ENCODE results near the gene PRIM1. TPM values are rescaled to one million over a fixed set of nuclear protein-coding genes. Genes with fewer than 3 reads are reported as not detected.
A peak's percentile ranks its signal among the peaks of the same experiment; 100 is the strongest.
"Not testable (repeated sequence)": the region's sequence is repeated elsewhere in the genome, so short reads cannot be mapped to it uniquely, and the experiment has no call there.

The PRIM1 gene
- total RNA-seq, 6 experiments from 2014 or later, result 1.3 to 8.5 (median 4.5) TPM

DNA sequence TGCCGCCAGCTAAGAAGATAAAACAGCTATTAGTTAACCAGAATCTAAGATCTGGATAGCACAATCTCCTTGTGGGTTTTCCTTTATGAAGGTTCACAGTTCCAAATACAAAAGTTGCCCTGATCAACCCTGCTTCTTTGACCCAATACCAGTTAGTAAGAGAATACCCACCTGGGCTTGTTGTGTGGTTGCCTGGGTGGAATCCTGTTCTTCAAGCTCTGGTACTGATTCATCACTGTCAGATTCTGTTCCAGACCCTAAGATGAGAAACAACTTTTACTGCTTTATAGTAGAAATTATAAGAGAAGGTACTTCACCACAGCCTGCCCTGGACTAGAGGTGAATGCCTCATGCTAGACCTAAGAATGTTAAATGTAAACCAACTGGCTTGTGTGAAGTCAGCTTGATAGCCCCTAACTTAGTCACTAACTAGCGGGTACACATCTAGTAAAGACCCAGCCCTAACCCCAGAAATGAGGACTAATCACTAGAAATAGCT lies 37.6 kb downstream of the PRIM1 start:
- TF ChIP-seq, protein P1, sequence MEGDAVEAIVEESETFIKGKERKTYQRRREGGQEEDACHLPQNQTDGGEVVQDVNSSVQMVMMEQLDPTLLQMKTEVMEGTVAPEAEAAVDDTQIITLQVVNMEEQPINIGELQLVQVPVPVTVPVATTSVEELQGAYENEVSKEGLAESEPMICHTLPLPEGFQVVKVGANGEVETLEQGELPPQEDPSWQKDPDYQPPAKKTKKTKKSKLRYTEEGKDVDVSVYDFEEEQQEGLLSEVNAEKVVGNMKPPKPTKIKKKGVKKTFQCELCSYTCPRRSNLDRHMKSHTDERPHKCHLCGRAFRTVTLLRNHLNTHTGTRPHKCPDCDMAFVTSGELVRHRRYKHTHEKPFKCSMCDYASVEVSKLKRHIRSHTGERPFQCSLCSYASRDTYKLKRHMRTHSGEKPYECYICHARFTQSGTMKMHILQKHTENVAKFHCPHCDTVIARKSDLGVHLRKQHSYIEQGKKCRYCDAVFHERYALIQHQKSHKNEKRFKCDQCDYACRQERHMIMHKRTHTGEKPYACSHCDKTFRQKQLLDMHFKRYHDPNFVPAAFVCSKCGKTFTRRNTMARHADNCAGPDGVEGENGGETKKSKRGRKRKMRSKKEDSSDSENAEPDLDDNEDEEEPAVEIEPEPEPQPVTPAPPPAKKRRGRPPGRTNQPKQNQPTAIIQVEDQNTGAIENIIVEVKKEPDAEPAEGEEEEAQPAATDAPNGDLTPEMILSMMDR (IDR thresholded peaks at IDR 0.05), result no peak
- TF ChIP-seq POLR2A (IDR thresholded peaks at IDR 0.05), result no peak
- WGBS (ENCODE audit: insufficient coverage, low coverage, low lambda C conversion rate, missing lambda C conversion rate), result 88% methylated on average over 2 of the region's 2 CpGs
- Histone ChIP-seq H3K9me3 (no peaks in the 10 kb centered on the region), H3K4me1 (no peaks in the 10 kb centered on the region), H3K27me3 (no peaks in the 10 kb centered on the region), H3K27ac (no peak overlapping the region), H3K4me3 (no peak overlapping the region), H3K36me3 (peaks cover 19 to 52% (median 33%) of the 10 kb centered on the region in 4 donors)
- no peak for DNase-seq
- ATAC-seq, result no peak
- intact Hi-C loops (cut with DNase I), result no loop called here

DNA sequence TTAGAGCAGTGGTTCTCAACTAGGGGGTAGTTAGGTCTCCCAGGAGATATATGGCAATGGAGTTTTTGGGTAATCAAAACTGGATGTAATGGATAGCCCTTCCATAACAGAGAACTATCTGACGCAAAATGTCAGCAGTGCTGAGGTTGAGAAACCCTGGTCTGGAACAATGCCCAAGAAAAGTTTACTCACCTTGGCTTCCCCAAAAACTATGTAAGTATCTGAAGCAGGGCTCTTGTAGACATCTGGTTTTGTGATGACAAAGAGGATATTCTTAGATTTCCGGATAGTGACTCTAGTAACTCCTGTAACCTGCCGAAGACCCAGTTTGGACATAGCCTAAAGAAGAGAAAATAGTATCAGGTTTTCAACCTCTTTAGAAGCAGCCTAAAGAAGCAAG lies 38.8 kb downstream of the PRIM1 start:
- Histone ChIP-seq H3K27me3 (no peaks in the 10 kb centered on the region), H3K27ac (no peak overlapping the region), H3K9me3 (no peaks in the 10 kb centered on the region), H3K4me3 (no peak overlapping the region), H3K36me3 (peaks cover 19 to 45% (median 30%) of the 10 kb centered on the region in 4 donors), H3K4me1 (no peaks in the 10 kb centered on the region)
- intact Hi-C loops (cut with DNase I), result no loop called here
- no peak for DNase-seq
- ATAC-seq, result peak in 1 of 4 donors; percentile 23
- TF ChIP-seq, protein P1 (IDR thresholded peaks at IDR 0.05), result no peak
- 70% methylated on average over 3 of the region's 3 CpGs for WGBS (ENCODE audit: insufficient coverage, low coverage, low lambda C conversion rate, missing lambda C conversion rate)

DNA sequence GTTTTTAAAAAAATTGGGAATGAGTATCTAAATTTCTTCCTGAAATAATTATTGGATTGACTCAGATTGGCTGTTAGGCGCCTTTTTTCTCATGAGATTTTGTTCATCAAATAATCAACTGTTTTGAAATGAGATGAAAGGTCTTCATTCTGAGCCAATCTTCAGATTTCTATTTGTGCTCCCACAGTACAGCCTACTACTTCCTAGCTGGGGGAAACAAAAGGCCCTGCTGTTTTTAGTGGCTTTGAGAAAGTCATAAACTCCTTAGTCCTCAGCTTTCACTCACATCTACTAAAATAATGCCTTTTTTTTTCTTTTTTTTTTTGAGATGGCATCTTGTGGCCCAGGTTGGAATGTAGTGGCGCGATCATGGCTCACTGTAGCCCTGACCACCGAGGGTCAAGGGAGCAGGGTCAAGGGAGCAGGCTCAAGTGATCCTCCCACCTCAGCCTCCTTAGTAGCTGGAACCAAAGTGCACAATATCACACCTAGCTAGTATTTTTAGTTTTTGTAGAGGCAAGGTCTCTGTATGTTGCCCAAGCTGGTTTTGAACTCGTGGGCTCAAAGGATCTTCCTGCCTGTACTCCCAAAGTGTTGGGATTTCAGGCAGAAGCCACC lies 42.3 kb downstream of the PRIM1 start:
- DNase-seq, result no peak
- Histone ChIP-seq H3K4me3 (no peak overlapping the region), H3K9me3 (no peaks in the 10 kb centered on the region), H3K27me3 (no peaks in the 10 kb centered on the region), H3K27ac (no peak overlapping the region), H3K36me3 (peaks cover 19 to 39% (median 29%) of the 10 kb centered on the region in 4 donors), H3K4me1 (no peaks in the 10 kb centered on the region)
- 83% methylated on average over 5 of the region's 5 CpGs for WGBS (ENCODE audit: insufficient coverage, low coverage, low lambda C conversion rate, missing lambda C conversion rate)
- intact Hi-C loops (cut with DNase I), result no loop called here
- TF ChIP-seq, protein P1 (IDR thresholded peaks at IDR 0.05), result no peak
- ATAC-seq, result peak in 1 of 4 donors; percentile 29

DNA sequence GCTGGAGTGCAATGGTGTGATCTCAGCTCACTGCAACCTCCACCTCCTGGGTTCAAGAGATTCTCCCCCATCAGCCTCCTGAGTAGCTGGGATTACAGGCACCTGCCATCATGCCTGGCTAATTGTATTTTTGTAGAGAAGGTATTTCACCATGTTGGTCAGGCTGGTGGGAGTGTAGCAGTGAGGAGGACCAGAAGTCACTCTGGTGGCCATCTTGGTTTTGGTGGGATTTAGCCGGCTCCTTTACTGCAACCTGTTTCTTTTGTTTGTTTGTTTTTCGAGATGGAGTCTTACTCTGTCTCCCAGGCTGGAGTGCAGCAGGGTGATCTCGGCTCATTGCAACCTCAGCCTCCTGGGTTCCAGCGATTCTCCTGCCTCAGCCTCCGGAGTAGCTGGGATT lies 47.6 kb downstream of the PRIM1 start:
- H3K4me3 ChIP-seq; H3K4me1 ChIP-seq; H3K27ac ChIP-seq; H3K36me3 ChIP-seq; H3K9me3 ChIP-seq; ATAC-seq; intact Hi-C loops (cut with DNase I); H3K27me3 ChIP-seq: not testable (repeated sequence)
- peak in 1 of 3 donors; percentile 3 for DNase-seq
- WGBS (ENCODE audit: insufficient coverage, low coverage, low lambda C conversion rate, missing lambda C conversion rate), result no CpG with 5 or more reads among the region's 5 CpGs

DNA sequence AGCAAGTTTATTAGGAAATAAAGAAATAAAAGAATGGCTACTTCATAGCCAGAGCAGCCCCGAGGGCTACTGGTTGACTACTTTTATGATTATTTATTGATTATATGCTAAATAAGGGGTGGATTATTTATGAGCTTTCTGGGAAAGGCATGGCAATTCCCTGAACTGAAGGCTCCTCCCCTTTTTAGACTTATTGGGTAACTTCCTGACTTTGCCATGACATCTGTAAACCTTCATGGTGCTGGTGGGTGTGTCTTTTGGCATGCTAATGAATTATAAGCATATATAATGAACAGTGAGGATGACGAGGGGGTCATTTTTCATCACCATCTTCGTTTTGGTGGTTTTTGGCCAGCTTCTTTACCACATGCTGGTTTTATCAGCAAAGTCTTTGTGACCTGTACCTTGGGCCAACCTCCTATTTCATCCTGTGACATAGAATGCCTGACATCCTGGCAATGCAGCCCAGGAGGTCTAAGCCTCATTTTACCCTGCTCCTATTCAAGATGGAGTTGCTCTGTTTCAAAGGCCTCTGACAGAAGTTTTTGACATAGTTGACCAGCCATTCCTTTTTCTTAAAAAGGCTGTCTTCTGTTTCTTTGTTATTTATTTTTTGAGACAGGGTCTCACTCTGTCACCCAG lies 53.0 kb downstream of the PRIM1 start:
- no peak overlapping the region for H3K4me3 ChIP-seq
- H3K27ac ChIP-seq, result no peak overlapping the region
- H3K27me3 ChIP-seq, result no peaks in the 10 kb centered on the region
- H3K4me1 ChIP-seq, result no peaks in the 10 kb centered on the region
- DNase-seq (no peak), ATAC-seq (peak in 1 of 4 donors; percentile 17)
- 69% methylated on average over 3 of the region's 3 CpGs for WGBS (ENCODE audit: insufficient coverage, low coverage, low lambda C conversion rate, missing lambda C conversion rate)
- no peaks in the 10 kb centered on the region for H3K36me3 ChIP-seq
- TF ChIP-seq, protein P1 (IDR thresholded peaks at IDR 0.05), result no peak
- no peak for TF ChIP-seq POLR2A (IDR thresholded peaks at IDR 0.05)
- H3K9me3 ChIP-seq, result no peaks in the 10 kb centered on the region
- intact Hi-C loops (cut with DNase I), result no loop called here

Measured in right lobe of liver (tissue), 6 donors.